Tibial artery (tissue), 4 donors: ENCODE data around the gene ANXA10.

ENCODE experiments used
- DNase-seq, 2 donors: peaks; one replicate each; pipeline ENCODE4 v3.0.0-alpha.2; 2019
- H3K27ac ChIP-seq, 2 donors: fragments of 200-600 bp; sonication (generic) in 1 of 2; 1 replicate in 1 of 2; 2 replicates in 1 of 2; pipeline ENCODE4 v1.5.1; 2018 to 2019; ENCODE audit warnings: mild to moderate bottlenecking in 1 of 2
- H3K27me3 ChIP-seq, 2 donors: fragments of 200-600 bp; sonication (generic) in 1 of 2; one replicate each; pipeline versions ENCODE4 v1.5.1 to v1.6.0; 2016 to 2019
- H3K36me3 ChIP-seq, 3 donors: fragments of 200-600 bp; sonication (generic) in 2 of 3; one replicate each; pipeline ENCODE4 v1.5.1; 2016 to 2019; ENCODE audit warnings: mild to moderate bottlenecking in 2 of 3
- H3K4me1 ChIP-seq, 4 donors: fragments of 200-600 bp; sonication (generic) in 2 of 4; 1 replicate in 3 of 4; 2 replicates in 1 of 4; pipeline ENCODE4 v1.5.1; 2016 to 2019
- H3K4me3 ChIP-seq, 2 donors: fragments of 200-600 bp; sonication (generic) in 1 of 2; 1 replicate in 1 of 2; 2 replicates in 1 of 2; pipeline ENCODE4 v1.5.1; 2018 to 2019; ENCODE audit warnings: mild to moderate bottlenecking in 2 of 2
- H3K9me3 ChIP-seq, 3 donors: fragments of 200-600 bp; sonication (generic) in 1 of 3; one replicate each; pipeline ENCODE4 v1.5.1; 2016 to 2019
- intact Hi-C: fragments of 100-400 bp; cut with DNase I; formaldehyde crosslinking; loops from one replicate; pipeline ENCODE4 v1.15.0; 2023; ENCODE audit warnings: low total_unique reads
- TF ChIP-seq, protein P1 (sequence below), 2 experiments: fragments of 200-600 bp in 1 of 2; fragments of 450-650 bp in 1 of 2; IDR thresholded peaks; one replicate each; pipeline ENCODE4 v1.5.1; 2017 to 2019; ENCODE audit warnings: antibody characterized with exemption in 2 of 2, mild to moderate bottlenecking in 1 of 2, moderate library complexity in 1 of 2

Gene ANXA10

DNA sequence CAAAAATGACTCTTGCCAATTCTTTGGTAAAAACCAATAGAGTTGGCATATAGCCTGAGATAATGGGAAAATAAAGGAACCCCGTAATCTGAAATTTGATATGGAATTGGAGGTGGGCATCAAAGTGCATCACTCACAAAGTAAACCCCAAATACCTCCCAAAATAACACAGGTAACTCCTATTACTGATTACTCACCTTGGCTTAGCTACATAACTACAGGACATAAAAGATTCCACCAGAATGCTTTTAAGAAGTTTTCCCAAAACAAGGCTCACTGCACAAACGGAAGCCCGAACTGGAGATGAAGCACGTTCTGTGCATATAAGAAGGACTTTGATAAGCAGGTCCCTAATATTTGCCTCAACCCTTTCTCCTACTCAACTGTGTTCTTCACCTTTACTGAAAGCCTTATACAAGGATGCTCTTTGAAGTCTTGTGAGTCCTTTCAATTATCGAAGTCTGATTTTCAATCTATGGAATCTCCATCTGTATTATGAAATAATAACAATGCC is 14.6 kb upstream of the ANXA10 start:
- Histone ChIP-seq H3K9me3 (no peaks in the 10 kb centered on the region), H3K4me1 (no peaks in the 10 kb centered on the region), H3K4me3 (no peak overlapping the region), H3K36me3 (no peaks in the 10 kb centered on the region), H3K27me3 (no peaks in the 10 kb centered on the region), H3K27ac (no peak overlapping the region)
- intact Hi-C loops, result no loop called here
- DNase-seq, result no peak
- TF ChIP-seq, protein P1, sequence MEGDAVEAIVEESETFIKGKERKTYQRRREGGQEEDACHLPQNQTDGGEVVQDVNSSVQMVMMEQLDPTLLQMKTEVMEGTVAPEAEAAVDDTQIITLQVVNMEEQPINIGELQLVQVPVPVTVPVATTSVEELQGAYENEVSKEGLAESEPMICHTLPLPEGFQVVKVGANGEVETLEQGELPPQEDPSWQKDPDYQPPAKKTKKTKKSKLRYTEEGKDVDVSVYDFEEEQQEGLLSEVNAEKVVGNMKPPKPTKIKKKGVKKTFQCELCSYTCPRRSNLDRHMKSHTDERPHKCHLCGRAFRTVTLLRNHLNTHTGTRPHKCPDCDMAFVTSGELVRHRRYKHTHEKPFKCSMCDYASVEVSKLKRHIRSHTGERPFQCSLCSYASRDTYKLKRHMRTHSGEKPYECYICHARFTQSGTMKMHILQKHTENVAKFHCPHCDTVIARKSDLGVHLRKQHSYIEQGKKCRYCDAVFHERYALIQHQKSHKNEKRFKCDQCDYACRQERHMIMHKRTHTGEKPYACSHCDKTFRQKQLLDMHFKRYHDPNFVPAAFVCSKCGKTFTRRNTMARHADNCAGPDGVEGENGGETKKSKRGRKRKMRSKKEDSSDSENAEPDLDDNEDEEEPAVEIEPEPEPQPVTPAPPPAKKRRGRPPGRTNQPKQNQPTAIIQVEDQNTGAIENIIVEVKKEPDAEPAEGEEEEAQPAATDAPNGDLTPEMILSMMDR (IDR thresholded peaks at IDR 0.05), result no peak

DNA sequence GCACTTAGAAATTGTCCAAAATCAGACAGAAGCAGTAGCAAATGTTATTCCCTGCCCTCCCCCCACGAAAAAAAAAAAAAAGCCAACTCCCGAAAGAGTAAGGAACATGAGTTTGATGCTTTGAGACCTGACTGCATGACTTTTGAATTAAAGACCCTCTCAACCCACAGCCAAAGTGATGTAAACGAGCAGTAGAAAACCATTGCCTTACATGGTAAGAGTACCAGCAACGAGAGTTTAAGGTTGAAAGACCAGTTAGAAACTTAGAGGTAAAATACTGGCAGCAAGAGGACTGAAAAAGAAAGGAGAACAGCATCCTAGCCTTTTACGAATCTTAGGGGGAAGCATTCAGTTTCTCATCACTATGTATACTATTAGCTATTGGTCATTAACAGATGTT is 10.0 kb upstream of the ANXA10 start:
- no peak for DNase-seq
- no peaks in the 10 kb centered on the region for H3K4me1 ChIP-seq
- H3K4me3 ChIP-seq, result no peak overlapping the region
- H3K36me3 ChIP-seq, result no peaks in the 10 kb centered on the region
- TF ChIP-seq, protein P1 (IDR thresholded peaks at IDR 0.05), result no peak
- peaks cover 0 to 3% (median 0%) of the 10 kb centered on the region in 3 donors for H3K9me3 ChIP-seq
- intact Hi-C loops, result no loop called here
- H3K27me3 ChIP-seq, result no peaks in the 10 kb centered on the region
- no peak overlapping the region for H3K27ac ChIP-seq

- Histone ChIP-seq H3K4me3 (no peak overlapping the region), H3K4me1 (no peaks in the 10 kb centered on the region), H3K27me3 (no peaks in the 10 kb centered on the region), H3K9me3 (no peaks in the 10 kb centered on the region), H3K27ac (no peak overlapping the region), H3K36me3 (no peaks in the 10 kb centered on the region)
- DNase-seq, result no peak
- intact Hi-C loops, result no loop called here
- TF ChIP-seq, protein P1 (IDR thresholded peaks at IDR 0.05), result no peak
Measured at GRCh38 chr4:168095776-168096406, 3.6 kb downstream of the ANXA10 start.

DNA sequence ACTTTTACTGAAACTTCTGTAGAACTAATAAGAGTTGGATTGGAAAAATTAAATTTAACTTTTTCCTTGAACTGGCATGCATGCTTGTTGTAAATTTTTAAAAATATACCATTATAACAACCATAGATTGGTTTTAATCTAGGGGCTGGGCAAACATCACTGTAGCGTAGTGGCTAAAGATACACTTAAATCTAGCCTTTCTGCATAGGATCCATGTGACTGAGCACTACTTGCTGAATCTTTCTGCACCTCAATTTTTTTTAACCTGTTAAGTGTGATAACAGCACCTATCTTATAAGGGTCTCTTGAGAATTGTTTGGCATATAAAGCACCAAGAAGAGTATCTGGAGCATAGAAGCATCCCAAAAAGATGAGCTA is 4.1 kb downstream of the ANXA10 start:
- no peaks in the 10 kb centered on the region for H3K4me1 ChIP-seq

GRCh38 chr4:168097161-168097560 is 4.8 kb downstream of the ANXA10 start:
- DNase-seq, result no peak
- no peak overlapping the region for H3K27ac ChIP-seq
- TF ChIP-seq, protein P1 (IDR thresholded peaks at IDR 0.05), result no peak

More for the DNA sequence above, 4.1 kb downstream of the ANXA10 start:
- no peaks in the 10 kb centered on the region for H3K36me3 ChIP-seq
- H3K9me3 ChIP-seq, result no peaks in the 10 kb centered on the region
- TF ChIP-seq, protein P1 (IDR thresholded peaks at IDR 0.05), result no peak
- intact Hi-C loops, result no loop called here
- no peak overlapping the region for H3K4me3 ChIP-seq
- no peaks in the 10 kb centered on the region for H3K27me3 ChIP-seq
- DNase-seq, result no peak
- no peak overlapping the region for H3K27ac ChIP-seq

More at GRCh38 chr4:168097161-168097560, 4.8 kb downstream of the ANXA10 start:
- no peaks in the 10 kb centered on the region for H3K4me1 ChIP-seq
- no peaks in the 10 kb centered on the region for H3K36me3 ChIP-seq
- no peaks in the 10 kb centered on the region for H3K27me3 ChIP-seq
- no peak overlapping the region for H3K4me3 ChIP-seq
- intact Hi-C loops, result no loop called here
- no peaks in the 10 kb centered on the region for H3K9me3 ChIP-seq
